IMR-90 (cell line): ENCODE measurements around the gene S100A13. TPM values are rescaled to one million over a fixed set of nuclear protein-coding genes. Genes with fewer than 3 reads are reported as not detected.
"Not testable (repeated sequence)": the region's sequence is repeated elsewhere in the genome, so short reads cannot be mapped to it uniquely, and the experiment has no call there.

ENCODE experiments used
- ATAC-seq: fragments of 200-7000 bp; cut with Tn5 transposase; 2 replicates; pipeline ENCODE4 v1.9.1; 2020; ENCODE audit warnings: low read depth, mild to moderate bottlenecking, moderate library complexity
- BruUV-seq: library from RNA; stranded (reverse); fragments of 400-500 nt; replicated peaks from 2 replicates; lab custom pipeline; 2021; lab: Mats Ljungman, UMichigan
- CTCF ChIA-PET: fragments of 300-600 bp; formaldehyde crosslinking; extraction: SDS; loops from one replicate; lab custom pipeline; 2021; ENCODE audit warnings: antibody characterized with exemption; lab: Yijun Ruan, JAX
- POLR2A ChIA-PET: fragments of 300-600 bp; sonication (Branson Sonifier 250); formaldehyde crosslinking; loops from one replicate; lab custom pipeline; 2022; ENCODE audit warnings: antibody characterized with exemption; ENCODE audit not compliant: unreplicated experiment; lab: Charles Lee
- DNase-seq: peaks from one replicate; pipeline ENCODE4 v3.0.0; 2013
- H2AFZ ChIP-seq: replicated peaks from 2 replicates; pipeline ENCODE3; 2013; ENCODE audit warnings: low read length, mild to moderate bottlenecking; ENCODE audit not compliant: poor library complexity
- H2AK5ac ChIP-seq: 2 replicates; pipeline ENCODE4 v1.6.1; 2013; ENCODE audit warnings: low read depth, low read length, inconsistent platforms
- H2AK9ac ChIP-seq: replicated peaks from 2 replicates; pipeline ENCODE3; 2013; ENCODE audit warnings: mild to moderate bottlenecking, low read depth, low read length, moderate library complexity; ENCODE audit not compliant: poor library complexity
- H2BK120ac ChIP-seq: 2 replicates; pipeline ENCODE4 v1.6.1; 2013; ENCODE audit warnings: low read depth, low read length, inconsistent platforms
- H2BK15ac ChIP-seq: 3 replicates; pipeline ENCODE4 v1.6.1; 2013; ENCODE audit warnings: low read depth, low read length, inconsistent platforms
- H2BK20ac ChIP-seq: 2 replicates; pipeline ENCODE4 v1.6.1; 2013; ENCODE audit warnings: low read depth, mild to moderate bottlenecking, inconsistent platforms, low read length, moderate library complexity
- H2BK5ac ChIP-seq: 2 replicates; pipeline ENCODE4 v1.6.1; 2013; ENCODE audit warnings: mild to moderate bottlenecking, low read depth, low read length, inconsistent platforms; ENCODE audit not compliant: poor library complexity, severe bottlenecking
- H3K14ac ChIP-seq: replicated peaks from 2 replicates; pipeline ENCODE4 v1.6.1; 2013; ENCODE audit warnings: low read depth, low read length, inconsistent platforms
- H3K18ac ChIP-seq: 2 replicates; pipeline ENCODE4 v1.6.1; 2013; ENCODE audit warnings: low read depth, low read length, control low read depth
- H3K23ac ChIP-seq: 2 replicates; pipeline ENCODE4 v1.6.1; 2013; ENCODE audit warnings: low read depth, low read length, inconsistent platforms
- H3K27ac ChIP-seq: 2 replicates; pipeline ENCODE4 v1.5.1; 2013; ENCODE audit warnings: mild to moderate bottlenecking, control low read depth, low read length; ENCODE audit not compliant: insufficient read depth
- H3K27me3 ChIP-seq: 2 replicates; pipeline ENCODE4 v1.6.1; 2013; ENCODE audit warnings: low read length; ENCODE audit not compliant: control insufficient read depth, insufficient read depth
- H3K36me3 ChIP-seq: 2 replicates; pipeline ENCODE4 v1.6.1; 2013; ENCODE audit warnings: low read length, mixed read lengths; ENCODE audit not compliant: control insufficient read depth, insufficient read depth
- H3K4ac ChIP-seq: 2 replicates; pipeline ENCODE4 v1.6.1; 2013; ENCODE audit warnings: low read depth, low read length, inconsistent platforms
- H3K4me1 ChIP-seq: 2 replicates; pipeline ENCODE4 v1.6.1; 2013; ENCODE audit warnings: low read length, mixed read lengths; ENCODE audit not compliant: control insufficient read depth, insufficient read depth
- H3K4me2 ChIP-seq: 2 replicates; pipeline ENCODE4 v1.6.1; 2013; ENCODE audit warnings: low read depth, mild to moderate bottlenecking, control low read depth, low read length, moderate library complexity
- H3K4me3 ChIP-seq: 2 replicates; pipeline ENCODE4 v1.5.1; 2013; ENCODE audit warnings: low read depth, mild to moderate bottlenecking, control low read depth, low read length, moderate library complexity; ENCODE audit not compliant: insufficient read depth
- H3K56ac ChIP-seq: 2 replicates; pipeline ENCODE4 v1.6.1; 2013; ENCODE audit warnings: low read length, inconsistent platforms; ENCODE audit not compliant: insufficient read depth; ENCODE audit errors: extremely low read depth
- H3K79me1 ChIP-seq, 2 experiments: 2 replicates each; pipeline ENCODE4 v1.6.1; 2013; ENCODE audit warnings: low read length in 2 of 2, inconsistent platforms in 1 of 2, low read depth in 1 of 2
- H3K9ac ChIP-seq: 2 replicates; pipeline ENCODE4 v1.6.1; 2013; ENCODE audit warnings: low read depth, low read length, control low read depth
- H3K9me1 ChIP-seq: 2 replicates; pipeline ENCODE4 v1.6.1; 2013; ENCODE audit warnings: low read length, inconsistent platforms; ENCODE audit not compliant: insufficient read depth
- H3K9me3 ChIP-seq: 2 replicates; pipeline ENCODE4 v1.6.1; 2013; ENCODE audit warnings: low read length; ENCODE audit not compliant: control insufficient read depth, insufficient read depth
- H4K20me1 ChIP-seq: 2 replicates; pipeline ENCODE4 v1.6.1; 2013; ENCODE audit warnings: low read length, inconsistent platforms; ENCODE audit not compliant: insufficient read depth
- H4K5ac ChIP-seq: 2 replicates; pipeline ENCODE4 v1.6.1; 2013; ENCODE audit warnings: mild to moderate bottlenecking, low read depth, low read length, control low read depth
- H4K8ac ChIP-seq, 2 experiments: 2 replicates each; pipeline ENCODE4 v1.6.1; 2013; ENCODE audit warnings: low read depth in 2 of 2, low read length in 2 of 2, control low read depth in 1 of 2, inconsistent platforms in 1 of 2
- H4K91ac ChIP-seq: 2 replicates; pipeline ENCODE4 v1.6.1; 2013; ENCODE audit warnings: low read depth, low read length, inconsistent platforms; ENCODE audit not compliant: insufficient read depth
- WGBS, 2 experiments: methylation state at CpG; one replicate each; pipeline versions ENCODE4 v1.1.5 to v1.1.7; 2013; ENCODE audit warnings: missing lambda C conversion rate in 2 of 2; ENCODE audit not compliant: insufficient read length in 1 of 2; ENCODE audit errors: extremely low coverage in 2 of 2; 5-methylcytosine and 5-hydroxymethylcytosine counted together
- dilution Hi-C: fragments of 300-500 bp; cut with HindIII; formaldehyde crosslinking; loops from one replicate; pipeline ENCODE4 v1.14.3; 2018; ENCODE audit warnings: low sequenced_read_pairs; ENCODE audit not compliant: unreplicated experiment
- in situ Hi-C: fragments of 300-500 bp; cut with MboI; formaldehyde crosslinking; loops from 3 replicates; pipeline ENCODE4 v1.14.3; 2019; ENCODE audit warnings: low sequenced_read_pairs, inconsistent platforms, mixed read lengths
- intact Hi-C: fragments of 100-400 bp; cut with micrococcal nuclease; formaldehyde crosslinking; loops from 2 replicates; pipeline ENCODE4 v1.10.0; 2022
- polyA plus RNA-seq, 3 experiments: library from polyadenylated mRNA; depleted of rRNA; stranded (reverse); fragments of >200 nt; gene quantifications; 2 replicates each; pipeline ENCODE4 v1.2.3, GENCODE V29; 2012; ENCODE audit warnings: low replicate concordance in 1 of 3
- total RNA-seq: library from RNA; depleted of rRNA; stranded (reverse); fragments of >200 nt; gene quantifications from 2 replicates; pipeline ENCODE4 v1.2.3, GENCODE V29; 2012

The S100A13 gene
- total and polyA plus RNA-seq, 2 of the 4 experiments (the other 2 are of a cell fraction), result 122 to 468 TPM

DNA sequence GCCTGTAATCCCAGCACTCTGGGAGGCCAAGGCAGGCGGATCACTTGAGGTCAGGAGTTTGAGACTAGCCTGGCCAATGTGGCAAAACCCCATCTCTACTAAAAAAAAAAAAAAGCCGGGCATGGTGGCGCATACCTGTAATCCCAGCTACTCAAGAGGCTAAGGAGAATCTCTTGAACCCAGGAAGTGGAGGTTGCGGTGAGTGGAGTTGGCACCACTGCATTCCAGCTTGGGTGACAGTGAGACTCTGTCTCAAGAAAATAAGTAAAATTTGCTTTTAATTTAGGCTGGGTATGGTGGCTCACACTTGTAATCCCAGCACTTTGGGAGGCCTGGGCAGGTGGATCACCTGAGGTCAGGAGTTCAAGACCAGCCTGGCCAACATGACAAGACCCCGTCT lies 12.9 kb upstream of the S100A13 start:
- BruUV-seq, H4K5ac ChIP-seq: not testable (repeated sequence)

More for the DNA sequence above, 12.9 kb upstream of the S100A13 start:
- H3K9me1 ChIP-seq, dilution Hi-C loops, H3K4ac ChIP-seq, H3K56ac ChIP-seq, H3K9me3 ChIP-seq, H3K4me1 ChIP-seq, H3K14ac ChIP-seq, H2AK5ac ChIP-seq, H3K9ac ChIP-seq, H3K27ac ChIP-seq, DNase-seq, H3K18ac ChIP-seq, H2BK15ac ChIP-seq, intact Hi-C loops, H4K8ac ChIP-seq, H2BK5ac ChIP-seq, H3K4me2 ChIP-seq, H2AK9ac ChIP-seq, H3K27me3 ChIP-seq, H3K4me3 ChIP-seq, ATAC-seq, H2BK120ac ChIP-seq, H2AFZ ChIP-seq, H2BK20ac ChIP-seq, H3K23ac ChIP-seq, H4K91ac ChIP-seq: not testable (repeated sequence)
- peaks cover 62% of the 10 kb centered on the region for H3K36me3 ChIP-seq
- WGBS, 2 experiments, result no CpG with 5 or more reads among the region's 5 CpGs
- in situ Hi-C loops, result loop anchor here (10.0 kb wide), 1 partner anchor 125 kb away; no protein-coding TSS in a partner anchor
- ChIA-PET POLR2A (interaction anchor here (0.7 kb wide), 1 partner anchor 518 kb away, joined by 9 read pairs; no protein-coding TSS in a partner anchor), CTCF (interaction anchor here (1.1 kb wide), 1 partner anchor 68 kb away, joined by 3 read pairs; no protein-coding TSS in a partner anchor)
- peaks cover 27% of the 10 kb centered on the region for H4K20me1 ChIP-seq
- peaks cover 43 to 81% of the 10 kb centered on the region in 2 experiments for H3K79me1 ChIP-seq
